MG63 (cell line): Measurements from ENCODE around the gene TNFSF4. TPM values are rescaled to one million over a fixed set of nuclear protein-coding genes. Genes with fewer than 3 reads are reported as not detected.
A peak's percentile ranks its signal among the peaks of the same experiment; 100 is the strongest.
"Not testable (repeated sequence)": the region's sequence is repeated elsewhere in the genome, so short reads cannot be mapped to it uniquely, and the experiment has no call there.

Source experiments
- DNase-seq: peaks from one replicate; pipeline ENCODE4 v3.0.0-alpha.2; 2020
- H3K27me3 ChIP-seq: fragments of 250-450 bp; sonication (Bioruptor Pico); 2 replicates; pipeline ENCODE4 v1.5.1; 2020; ENCODE audit warnings: mild to moderate bottlenecking, moderate library complexity
- H3K36me3 ChIP-seq: fragments of 250-450 bp; sonication (Bioruptor Pico); 2 replicates; pipeline ENCODE4 v1.5.1; 2020; ENCODE audit warnings: mild to moderate bottlenecking, moderate library complexity
- H3K4me3 ChIP-seq: fragments of 250-450 bp; sonication (Bioruptor Pico); 2 replicates; pipeline ENCODE4 v1.5.1; 2020; ENCODE audit warnings: mild to moderate bottlenecking, moderate library complexity
- H3K9me3 ChIP-seq: fragments of 250-450 bp; sonication (Bioruptor Pico); 2 replicates; pipeline ENCODE4 v1.5.1; 2020; ENCODE audit warnings: mild to moderate bottlenecking, moderate library complexity
- total RNA-seq: library from RNA; depleted of rRNA; stranded (reverse); fragments of >200 nt; shearing (Covaris generic); gene quantifications from 2 replicates; pipeline ENCODE4 v1.2.3, GENCODE V29; 2014; ENCODE audit warnings: low replicate concordance; rRNA removed

Gene TNFSF4
- not detected in 2 replicates for total RNA-seq

DNA sequence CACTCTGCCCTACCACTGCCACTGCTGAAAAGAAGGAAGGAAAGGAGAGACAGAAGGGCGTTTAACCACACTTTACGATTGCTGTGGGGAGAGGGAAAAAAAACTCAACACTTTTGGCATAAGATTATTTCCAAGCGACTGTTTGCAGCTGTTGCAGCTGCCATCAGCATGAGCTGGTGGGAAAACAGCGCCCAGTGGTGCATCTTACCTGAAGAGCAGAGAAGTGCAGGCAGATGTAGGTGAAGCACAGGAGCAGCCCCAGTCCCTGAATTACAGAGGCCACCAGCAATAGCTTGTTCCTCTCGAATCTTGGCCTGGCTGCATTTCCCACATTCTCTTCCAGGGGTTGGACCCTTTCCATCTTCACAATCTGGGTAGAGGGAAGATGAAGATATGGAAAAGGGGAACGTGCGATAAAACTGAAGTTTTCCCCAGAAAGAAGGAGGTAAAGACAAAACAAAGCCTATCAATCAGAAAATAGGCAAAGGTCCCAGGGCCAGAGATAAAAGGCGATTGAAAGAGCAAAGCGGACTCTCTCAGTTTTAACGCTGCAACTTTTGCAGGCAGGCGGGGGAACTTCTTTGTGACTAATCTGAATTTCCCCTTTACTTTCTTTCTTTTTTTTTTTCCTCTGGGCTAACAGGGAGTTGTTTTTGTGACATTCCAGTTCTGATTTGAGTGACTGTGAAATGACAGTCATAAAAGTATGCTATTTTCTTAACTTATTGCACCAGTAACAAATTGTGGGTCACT is at the start of gene TNFSF4:
Gene TNFSF4, minus strand, starts transcription at position 516 of the 753 bp plus-strand sequence. Its CDS starts 155 bp downstream, at position 361.
- Histone ChIP-seq H3K27me3 (no peaks in the 10 kb centered on the region), H3K36me3 (no peaks in the 10 kb centered on the region), H3K4me3 (no peak within 1 kb of the TSS), H3K9me3 (no peaks in the 10 kb centered on the region)
- no peak for DNase-seq

DNA sequence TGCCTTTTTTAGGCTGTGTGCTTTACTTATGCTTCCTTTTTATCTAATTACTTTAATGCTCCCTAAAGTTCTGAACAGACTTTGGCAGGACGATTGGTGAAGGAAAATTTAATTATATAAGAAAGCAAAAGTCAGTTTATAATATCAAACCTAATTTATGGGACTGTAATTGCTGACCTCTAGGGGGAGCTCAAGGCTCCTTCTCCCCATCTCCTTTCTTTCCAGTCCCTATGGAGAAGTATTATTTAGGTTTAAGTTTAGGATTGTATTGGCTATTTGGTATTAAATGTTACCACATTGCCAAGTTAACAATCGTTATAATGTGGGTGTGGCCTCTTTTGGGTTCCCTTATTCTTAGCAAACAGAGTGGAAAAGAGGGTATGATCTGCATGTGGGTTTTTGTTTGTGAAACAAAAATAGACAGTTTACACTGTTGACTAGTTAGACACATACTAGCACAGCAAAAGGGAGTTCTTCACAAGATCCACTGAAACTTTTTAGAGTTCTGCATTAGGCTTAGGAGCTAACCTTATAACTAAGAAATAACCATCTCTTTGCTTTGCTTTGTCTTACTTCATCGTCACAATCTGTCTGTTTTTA is 48.2 kb upstream of the TNFSF4 start:
- H3K27me3 ChIP-seq: no peaks in the 10 kb centered on the region
- H3K4me3 ChIP-seq: no peak overlapping the region
- peak; percentile 26 for DNase-seq
- no peaks in the 10 kb centered on the region for H3K36me3 ChIP-seq
- H3K9me3 ChIP-seq: peaks cover 9% of the 10 kb centered on the region

DNA sequence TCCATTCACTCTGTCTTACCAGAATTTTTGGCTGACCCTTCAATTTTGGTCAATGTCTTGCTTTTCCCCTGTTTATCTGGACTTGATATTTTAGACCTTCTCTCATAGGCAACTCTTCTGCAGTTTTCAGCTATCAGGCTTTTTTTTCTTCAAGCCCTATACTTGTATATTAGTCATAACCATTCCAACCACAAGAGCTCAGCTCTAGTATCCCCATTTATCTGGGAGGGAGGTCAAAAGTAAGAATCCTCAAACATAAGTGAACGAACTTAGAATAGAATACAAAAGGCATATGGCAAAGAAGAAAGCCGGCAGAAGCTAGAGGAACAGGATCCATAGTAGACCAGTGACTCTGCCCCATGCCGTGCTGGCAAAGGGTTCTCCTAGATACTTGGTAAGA is 45.9 kb upstream of the TNFSF4 start:
- Histone ChIP-seq H3K9me3 (peaks cover 4% of the 10 kb centered on the region; the same call in 1 of the 2 replicates), H3K27me3 (no peaks in the 10 kb centered on the region), H3K36me3 (no peaks in the 10 kb centered on the region), H3K4me3 (no peak overlapping the region)
- DNase-seq: no peak

- Histone ChIP-seq H3K36me3 (no peaks in the 10 kb centered on the region), H3K4me3 (no peak overlapping the region), H3K9me3 (no peaks in the 10 kb centered on the region; the same call in 1 of the 2 replicates), H3K27me3 (no peaks in the 10 kb centered on the region)
- DNase-seq: peak; percentile 21
Measured at GRCh38 chr1:173249349-173249748, 42.2 kb upstream of the TNFSF4 start.

DNA sequence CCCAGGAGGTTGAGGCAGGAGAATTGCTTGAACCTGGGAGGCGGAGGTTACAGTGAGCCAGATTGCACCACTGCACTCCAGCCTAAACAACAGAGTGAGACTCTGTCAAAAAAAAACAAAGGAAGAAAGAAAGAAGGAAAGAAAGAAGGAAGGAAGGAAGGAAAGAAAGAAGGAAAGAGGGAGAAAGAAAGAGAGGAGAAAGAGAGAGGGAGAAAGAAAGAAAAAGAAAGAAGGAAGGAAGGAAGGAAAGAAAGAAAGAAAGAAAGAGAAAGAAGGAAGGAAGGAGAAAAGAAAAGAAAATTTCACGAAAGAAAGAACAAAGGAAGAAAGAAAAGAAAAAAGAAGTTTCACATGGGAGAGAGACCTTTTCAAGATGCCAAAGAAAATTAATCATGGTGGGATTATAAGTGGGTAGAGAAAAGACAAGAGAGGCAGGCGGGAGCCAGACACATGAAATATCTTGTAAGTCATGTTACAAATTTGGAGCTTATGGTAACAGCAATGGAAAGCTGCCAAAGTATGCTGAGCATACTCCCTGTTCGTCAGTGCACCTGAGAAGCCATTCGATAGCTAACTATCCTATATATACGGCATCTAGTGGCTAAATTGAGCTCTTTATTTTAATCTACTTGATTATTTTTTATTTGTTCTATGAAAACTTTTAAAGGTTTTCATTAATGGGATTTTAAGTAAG is 41.3 kb upstream of the TNFSF4 start:
- Histone ChIP-seq H3K9me3 (peaks cover 6% of the 10 kb centered on the region), H3K27me3 (no peaks in the 10 kb centered on the region), H3K36me3 (no peaks in the 10 kb centered on the region), H3K4me3 (no peak overlapping the region)
- DNase-seq: no peak

- no peaks in the 10 kb centered on the region for H3K36me3 ChIP-seq
Measured at GRCh38 chr1:173245892-173246291, 38.8 kb upstream of the TNFSF4 start.

GRCh38 chr1:173243300-173243699 is 36.2 kb upstream of the TNFSF4 start:
- Histone ChIP-seq H3K4me3 (no peak overlapping the region), H3K36me3 (no peaks in the 10 kb centered on the region), H3K27me3 (no peaks in the 10 kb centered on the region), H3K9me3 (peaks cover 16% of the 10 kb centered on the region)
- no peak for DNase-seq

More at GRCh38 chr1:173245892-173246291, 38.8 kb upstream of the TNFSF4 start:
- Histone ChIP-seq H3K9me3 (peaks cover 12% of the 10 kb centered on the region), H3K27me3 (no peaks in the 10 kb centered on the region), H3K4me3 (no peak overlapping the region)
- no peak for DNase-seq

GRCh38 chr1:173241528-173242347 is 34.6 kb upstream of the TNFSF4 start:
- H3K36me3 ChIP-seq: no peaks in the 10 kb centered on the region
- DNase-seq: no peak
- no peak overlapping the region for H3K4me3 ChIP-seq
- H3K9me3 ChIP-seq: peaks cover 16% of the 10 kb centered on the region
- H3K27me3 ChIP-seq: no peaks in the 10 kb centered on the region

DNA sequence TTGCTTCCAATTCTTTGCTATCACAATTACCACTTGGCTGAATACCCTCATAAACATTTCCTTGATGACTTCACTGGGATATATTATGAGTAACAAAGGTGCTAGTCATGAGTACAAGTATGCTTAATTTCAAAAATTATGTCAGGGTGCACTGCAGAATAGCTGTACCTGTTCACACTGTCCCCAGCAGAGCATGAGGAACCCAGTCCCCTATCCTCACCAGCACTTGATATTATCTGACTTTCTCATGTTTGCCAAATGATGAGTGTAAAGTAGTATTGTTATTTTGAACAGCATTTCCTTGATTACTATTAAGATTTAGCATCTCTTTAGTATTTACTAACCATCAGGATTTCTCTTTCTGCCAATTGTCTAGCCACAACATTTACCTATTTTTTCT is 33.5 kb upstream of the TNFSF4 start:
- Histone ChIP-seq H3K4me3 (no peak overlapping the region), H3K36me3 (no peaks in the 10 kb centered on the region), H3K27me3 (no peaks in the 10 kb centered on the region), H3K9me3 (peaks cover 16% of the 10 kb centered on the region)
- no peak for DNase-seq

- Histone ChIP-seq H3K27me3 (no peaks in the 10 kb centered on the region), H3K9me3 (peaks cover 16% of the 10 kb centered on the region), H3K4me3 (no peak overlapping the region), H3K36me3 (no peaks in the 10 kb centered on the region)
- DNase-seq: no peak
Measured at GRCh38 chr1:173239058-173239457, 31.9 kb upstream of the TNFSF4 start.

DNA sequence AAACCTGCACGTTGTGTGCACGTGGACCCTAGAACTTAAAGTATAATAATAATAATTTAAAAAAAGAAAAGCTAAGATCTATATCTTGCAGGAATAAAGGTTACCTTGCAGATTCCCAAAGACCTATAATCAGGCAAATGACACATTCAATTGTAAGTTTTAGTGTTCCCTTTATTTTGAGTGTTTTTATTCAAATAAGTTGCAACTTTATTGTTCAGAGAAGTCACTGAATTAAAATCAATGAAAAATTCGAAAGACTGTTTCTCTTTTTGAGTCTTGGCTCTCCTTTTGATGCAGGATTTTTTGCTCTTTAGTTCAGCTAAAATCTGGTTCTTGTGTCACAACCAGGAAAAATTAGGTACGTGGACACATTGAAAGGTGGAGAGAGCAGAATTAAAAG is 27.8 kb upstream of the TNFSF4 start:
- DNase-seq: no peak
- H3K27me3 ChIP-seq: no peaks in the 10 kb centered on the region; the same call in 1 of the 2 replicates
- no peaks in the 10 kb centered on the region for H3K36me3 ChIP-seq
- no peaks in the 10 kb centered on the region; the same call in 1 of the 2 replicates for H3K9me3 ChIP-seq
- H3K4me3 ChIP-seq: no peak overlapping the region

GRCh38 chr1:173234434-173234833 is 27.3 kb upstream of the TNFSF4 start:
- H3K36me3 ChIP-seq, H3K4me3 ChIP-seq, DNase-seq, H3K27me3 ChIP-seq, H3K9me3 ChIP-seq: not testable (repeated sequence)

- H3K9me3 ChIP-seq, H3K36me3 ChIP-seq, DNase-seq, H3K4me3 ChIP-seq, H3K27me3 ChIP-seq: not testable (repeated sequence)
Measured at GRCh38 chr1:173229031-173229430, 21.9 kb upstream of the TNFSF4 start.

GRCh38 chr1:173224949-173225348 is 17.8 kb upstream of the TNFSF4 start:
- peaks cover 8% of the 10 kb centered on the region; the same call in 1 of the 2 replicates for H3K9me3 ChIP-seq
- H3K4me3 ChIP-seq: no peak overlapping the region
- no peak for DNase-seq
- no peaks in the 10 kb centered on the region for H3K27me3 ChIP-seq
- H3K36me3 ChIP-seq: no peaks in the 10 kb centered on the region

- no peaks in the 10 kb centered on the region for H3K36me3 ChIP-seq
- peaks cover 8% of the 10 kb centered on the region; the same call in 1 of the 2 replicates for H3K9me3 ChIP-seq
- no peak for DNase-seq
- H3K27me3 ChIP-seq: no peaks in the 10 kb centered on the region
- no peak overlapping the region for H3K4me3 ChIP-seq
Measured at GRCh38 chr1:173224280-173224892, 17.3 kb upstream of the TNFSF4 start.

DNA sequence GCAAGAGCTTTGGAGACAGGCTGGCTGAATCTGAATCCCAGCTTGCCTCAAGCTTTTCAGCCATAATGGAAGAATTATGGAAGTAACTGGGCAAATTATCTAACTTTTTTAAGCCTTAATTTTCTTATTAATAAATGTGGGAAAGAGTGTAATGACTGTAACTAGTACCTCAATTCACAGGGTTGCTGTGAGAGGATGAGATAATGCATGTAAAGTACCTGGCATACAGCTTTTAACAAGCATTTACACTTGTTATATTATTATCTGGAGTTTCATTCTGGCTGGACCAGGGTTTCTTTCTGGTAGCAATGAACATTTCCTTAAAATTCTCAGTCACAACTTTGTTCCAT is 15.9 kb upstream of the TNFSF4 start:
- H3K27me3 ChIP-seq: no peaks in the 10 kb centered on the region
- no peaks in the 10 kb centered on the region for H3K9me3 ChIP-seq
- no peak overlapping the region for H3K4me3 ChIP-seq
- DNase-seq: no peak
- no peaks in the 10 kb centered on the region for H3K36me3 ChIP-seq
